Coronary artery (tissue), 2 donors: Measurements from ENCODE around the gene ACAN.

Experiments used
- DNase-seq: peaks from one replicate; pipeline ENCODE4 v3.0.0-alpha.2; 2017; ENCODE audit warnings: low spot score
- H3K27ac ChIP-seq, 2 donors: fragments of 200-600 bp; sonication (generic); one replicate each; pipeline ENCODE4 v1.5.1; 2016 to 2019
- H3K4me3 ChIP-seq: fragments of 200-600 bp; sonication (generic); 2 replicates; pipeline ENCODE4 v1.5.1; 2016; ENCODE audit warnings: mild to moderate bottlenecking, moderate library complexity
- CTCF ChIP-seq: fragments of 200-600 bp; sonication (generic); IDR thresholded peaks from one replicate; pipeline ENCODE4 v1.5.1; 2019; ENCODE audit warnings: antibody characterized with exemption

The ACAN gene

DNA sequence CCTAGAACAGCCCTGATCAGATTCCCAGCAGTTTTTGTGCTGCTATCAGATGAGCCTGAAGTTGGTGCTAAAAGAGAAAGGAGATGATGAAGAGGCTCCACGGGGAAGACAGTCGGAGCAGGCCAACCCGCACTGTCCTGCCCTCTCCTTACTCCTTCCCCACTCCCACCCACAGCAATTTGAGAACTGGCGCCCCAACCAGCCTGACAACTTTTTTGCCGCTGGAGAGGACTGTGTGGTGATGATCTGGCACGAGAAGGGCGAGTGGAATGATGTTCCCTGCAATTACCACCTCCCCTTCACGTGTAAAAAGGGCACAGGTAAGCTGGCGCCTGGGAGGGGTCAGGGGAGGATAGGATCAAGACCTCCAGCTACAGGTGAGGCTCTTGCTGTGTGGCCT is 69.5 kb downstream of the ACAN start:
- H3K4me3 ChIP-seq, result no peak overlapping the region
- DNase-seq, result no peak
- no peak overlapping the region for H3K27ac ChIP-seq
- no peak for TF ChIP-seq CTCF

DNA sequence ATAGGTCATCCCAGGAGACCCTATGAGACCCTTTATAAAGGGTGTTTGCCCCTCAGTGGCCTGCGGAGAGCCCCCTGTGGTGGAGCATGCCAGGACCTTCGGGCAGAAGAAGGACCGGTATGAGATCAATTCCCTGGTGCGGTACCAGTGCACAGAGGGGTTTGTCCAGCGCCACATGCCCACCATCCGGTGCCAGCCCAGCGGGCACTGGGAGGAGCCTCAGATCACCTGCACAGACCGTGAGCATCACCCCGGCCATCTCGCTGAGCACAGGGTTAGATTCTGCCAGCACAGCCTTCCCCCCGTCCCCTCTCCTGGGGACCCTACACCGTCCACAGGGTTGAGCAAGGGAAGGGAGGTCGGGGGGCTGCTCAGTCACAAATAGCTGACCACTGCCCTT is 70.5 kb downstream of the ACAN start:
- Histone ChIP-seq H3K4me3 (no peak overlapping the region), H3K27ac (peak overlapping the region in 1 of 2 donors; percentile 83)
- DNase-seq, result no peak
- TF ChIP-seq CTCF, result no peak

GRCh38 chr15:88874275-88874674 is 71.0 kb downstream of the ACAN start:
- DNase-seq, result no peak
- peak overlapping the region in 1 of 2 donors; percentile 83 for H3K27ac ChIP-seq
- H3K4me3 ChIP-seq, result peak overlapping the region; percentile 54
- TF ChIP-seq CTCF, result no peak

DNA sequence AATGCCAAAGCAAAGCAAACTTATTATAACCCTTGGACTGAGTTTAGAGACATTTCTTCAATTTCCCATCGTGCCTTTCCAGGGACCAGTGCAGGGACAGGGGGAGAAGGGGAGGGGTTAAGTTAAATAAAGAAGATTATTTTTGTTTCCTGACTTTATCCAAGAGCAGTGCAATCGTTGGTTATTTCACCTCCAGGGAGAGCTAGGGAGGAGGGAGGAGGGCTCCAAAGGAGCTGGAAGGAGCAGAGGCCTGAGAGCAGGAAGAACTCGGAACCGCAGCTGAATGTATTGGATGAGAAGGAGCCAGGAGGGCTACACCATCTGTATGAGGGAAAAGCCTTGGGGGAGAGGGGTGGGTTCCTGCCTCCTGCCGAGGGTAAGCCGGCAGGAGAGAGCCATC is 71.4 kb downstream of the ACAN start:
- Histone ChIP-seq H3K4me3 (peak overlapping the region; percentile 54), H3K27ac (peak overlapping the region in 1 of 2 donors; percentile 83)
- no peak for TF ChIP-seq CTCF
- no peak for DNase-seq

- H3K4me3 ChIP-seq, result no peak overlapping the region
- no peak for TF ChIP-seq CTCF
- DNase-seq, result no peak
- no peak overlapping the region for H3K27ac ChIP-seq
Measured at GRCh38 chr15:88876573-88876972, 73.3 kb downstream of the ACAN start.

DNA sequence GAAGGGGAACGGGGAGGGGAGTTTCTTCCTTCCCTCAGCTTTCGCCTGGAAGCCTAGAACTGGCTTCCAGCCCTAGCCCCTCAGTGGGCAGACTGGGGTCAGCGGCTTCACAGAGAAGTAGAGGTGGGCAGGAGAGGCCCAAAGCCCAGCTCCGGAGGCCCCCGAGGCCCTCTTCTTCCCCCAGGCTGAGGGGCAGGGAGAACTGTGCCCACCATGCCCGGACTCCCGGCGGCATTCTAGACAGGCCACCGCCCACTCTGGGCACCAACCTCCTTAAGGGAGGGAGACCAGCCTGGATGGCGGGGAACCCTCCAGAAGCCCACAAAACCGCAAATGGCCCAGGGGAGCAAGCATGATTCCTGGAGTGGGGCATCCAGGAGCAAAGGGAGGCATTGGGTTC is 74.2 kb downstream of the ACAN start:
- DNase-seq, result no peak
- no peak overlapping the region for H3K27ac ChIP-seq
- no peak overlapping the region for H3K4me3 ChIP-seq
- TF ChIP-seq CTCF, result no peak

DNA sequence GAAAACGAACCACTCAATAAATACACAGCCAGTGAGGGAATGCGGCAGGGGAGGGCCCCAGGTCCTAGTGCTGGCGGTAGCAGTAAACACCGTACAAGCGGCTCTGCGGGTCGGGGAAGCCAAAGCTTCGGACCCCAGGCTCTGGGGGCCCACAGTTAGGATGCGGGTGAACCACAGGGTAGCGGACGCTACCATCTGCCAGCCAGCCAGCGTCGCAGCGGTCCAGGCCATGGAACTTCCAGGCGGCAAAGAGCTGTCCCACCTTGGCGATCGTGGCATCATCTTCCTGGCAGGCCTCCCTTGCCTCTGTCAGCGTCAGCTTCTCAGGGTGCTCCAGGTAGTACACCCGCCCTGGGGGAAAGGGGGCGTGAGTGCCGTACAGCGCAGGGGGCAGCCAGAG is 74.7 kb downstream of the ACAN start:
- TF ChIP-seq CTCF, result no peak
- H3K4me3 ChIP-seq, result no peak overlapping the region
- H3K27ac ChIP-seq, result no peak overlapping the region
- DNase-seq, result no peak
